Naive thymus-derived CD4-positive, alpha-beta T cell (primary cell): ENCODE measurements around the gene CDHR1. TPM values are rescaled to one million over a fixed set of nuclear protein-coding genes. Genes with fewer than 3 reads are reported as not detected.

Experiments
- ATAC-seq: fragments of 150-1000 bp; cut with Tn5 transposase; 2 replicates; pipeline ENCODE4 v1.10.0; 2021; ENCODE audit warnings: mild to moderate bottlenecking, moderate library complexity
- CTCF ChIA-PET: fragments of 350-600 bp; sonication (Branson Sonifier 250); formaldehyde crosslinking; loops from one replicate; lab custom pipeline; 2021; ENCODE audit warnings: antibody characterized with exemption; lab: Charles Lee
- POLR2A ChIA-PET: fragments of 350-600 bp; sonication (Branson Sonifier 250); formaldehyde crosslinking; loops from one replicate; lab custom pipeline; 2021; ENCODE audit warnings: antibody characterized with exemption, inconsistent platforms; lab: Charles Lee
- DNase-seq, 9 donors: peaks; one replicate each; pipeline versions ENCODE4 v3.0.0 to v3.0.0-alpha.2; 2020 to 2022; ENCODE audit warnings: mixed read lengths in 1 of 9
- H3K27ac ChIP-seq: one replicate; pipeline ENCODE4 v1.7.0; 2013; ENCODE audit warnings: mild to moderate bottlenecking, low read depth, low read length, moderate library complexity
- H3K27me3 ChIP-seq, 2 donors: one replicate each; pipeline ENCODE4 v1.7.0; 2013; ENCODE audit warnings: low read length in 2 of 2, mild to moderate bottlenecking in 2 of 2, moderate library complexity in 2 of 2; ENCODE audit not compliant: control insufficient read depth in 2 of 2, insufficient read depth in 2 of 2
- H3K36me3 ChIP-seq, 3 experiments: 1 replicate in 2 of 3; 2 replicates in 1 of 3; pipeline ENCODE4 v1.7.0; 2013; ENCODE audit warnings: low read length in 3 of 3, mild to moderate bottlenecking in 3 of 3, moderate library complexity in 1 of 3; ENCODE audit not compliant: insufficient read depth in 3 of 3, control insufficient read depth in 2 of 3
- H3K4me1 ChIP-seq, 2 donors: one replicate each; pipeline ENCODE4 v1.7.0; 2013; ENCODE audit warnings: low read length in 2 of 2, mild to moderate bottlenecking in 2 of 2, moderate library complexity in 1 of 2; ENCODE audit not compliant: control insufficient read depth in 2 of 2, insufficient read depth in 2 of 2
- H3K4me3 ChIP-seq: 2 replicates; pipeline ENCODE4 v1.7.0; 2013; ENCODE audit warnings: mild to moderate bottlenecking, low read length
- H3K9me3 ChIP-seq, 3 experiments: 1 replicate in 2 of 3; 2 replicates in 1 of 3; pipeline ENCODE4 v1.7.0; 2013; ENCODE audit warnings: low read length in 3 of 3; ENCODE audit not compliant: control insufficient read depth in 2 of 3
- H3K27ac Mint-ChIP-seq, 9 donors: one replicate each; pipeline ENCODE4 v1.8.0; 2020 to 2022; ENCODE audit warnings: mixed read lengths in 9 of 9, mild to moderate bottlenecking in 8 of 9, moderate library complexity in 5 of 9, inconsistent platforms in 2 of 9
- H3K27me3 Mint-ChIP-seq, 5 donors: one replicate each; pipeline ENCODE4 v1.8.0; 2021 to 2022; ENCODE audit warnings: mixed read lengths in 5 of 5, mild to moderate bottlenecking in 1 of 5
- H3K36me3 Mint-ChIP-seq, 5 donors: one replicate each; pipeline ENCODE4 v1.8.0; 2020 to 2022; ENCODE audit warnings: mixed read lengths in 5 of 5, mild to moderate bottlenecking in 3 of 5, inconsistent platforms in 1 of 5
- H3K4me1 Mint-ChIP-seq, 7 donors: one replicate each; pipeline ENCODE4 v1.8.0; 2020 to 2022; ENCODE audit warnings: mixed read lengths in 7 of 7, mild to moderate bottlenecking in 3 of 7, inconsistent platforms in 1 of 7
- H3K4me3 Mint-ChIP-seq, 10 donors: one replicate each; pipeline ENCODE4 v1.8.0; 2020 to 2022; ENCODE audit warnings: mild to moderate bottlenecking in 10 of 10, mixed read lengths in 10 of 10, moderate library complexity in 6 of 10, inconsistent platforms in 2 of 10
- H3K9me3 Mint-ChIP-seq, 11 donors: one replicate each; pipeline ENCODE4 v1.8.0; 2020 to 2022; ENCODE audit warnings: mixed read lengths in 11 of 11, mild to moderate bottlenecking in 4 of 11, inconsistent platforms in 1 of 11, moderate library complexity in 1 of 11
- intact Hi-C, 2 donors: fragments of 100-400 bp; cut with micrococcal nuclease; formaldehyde crosslinking; loops; one replicate each; pipeline ENCODE4 v1.15.1; 2023
- polyA plus RNA-seq, 2 donors: library from polyadenylated mRNA; unstranded; fragments of 300-500 nt; fragmentation: Illumina TruSeq; gene quantifications; one replicate each; pipeline ENCODE4 v1.2.3, GENCODE V29; 2021
- total RNA-seq, 6 experiments: library from RNA in 5 of 6; stranded (reverse) in 5 of 6; gene quantifications; 1 replicate in 5 of 6; 2 replicates in 1 of 6; pipeline ENCODE4 v1.2.3 and lab custom pipeline; 2021 to 2026

CDHR1 gene
- total and polyA plus RNA-seq, 7 experiments from 2014 or later, result 0.15 to 1.6 (median 0.30) TPM; not detected in 2

DNA sequence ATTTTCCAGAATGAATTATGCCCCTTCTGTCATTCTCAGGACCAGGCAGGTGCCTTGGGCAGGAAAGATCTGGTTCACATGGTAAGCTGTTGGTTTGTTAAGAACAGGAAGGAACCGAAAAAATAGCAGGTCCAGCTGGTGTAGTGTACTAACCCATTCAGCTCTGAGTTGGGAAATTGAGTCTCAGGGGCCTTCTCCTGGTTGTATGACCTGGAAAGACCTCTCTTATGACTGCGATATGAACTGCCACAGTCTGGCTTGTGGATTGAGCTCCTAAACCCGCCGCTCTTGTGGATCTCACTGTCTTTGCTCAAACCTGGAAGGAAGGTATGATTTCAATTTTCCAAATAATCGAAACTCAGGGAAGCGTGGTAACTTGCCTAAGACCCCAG is 42.5 kb downstream of the CDHR1 start:
- ATAC-seq (no peak), DNase-seq (no peak)
- Mint-ChIP-seq H3K36me3 (no peaks in the 10 kb centered on the region), H3K9me3 (no peaks in the 10 kb centered on the region), H3K27me3 (peaks cover 5 to 32% (median 20%) of the 10 kb centered on the region in 5 donors), H3K4me1 (no peaks in the 10 kb centered on the region), H3K4me3 (no peak overlapping the region), H3K27ac (peak overlapping the region in 1 of 9 donors; percentile 2)
- ChIA-PET CTCF (no interaction called here), POLR2A (no interaction called here)
- no peak overlapping the region for H3K27ac ChIP-seq
- H3K36me3 ChIP-seq, result no peaks in the 10 kb centered on the region
- no peaks in the 10 kb centered on the region for H3K9me3 ChIP-seq
- no peaks in the 10 kb centered on the region for H3K27me3 ChIP-seq
- H3K4me3 ChIP-seq, result no peak overlapping the region
- intact Hi-C loops, result no loop called here
- no peaks in the 10 kb centered on the region for H3K4me1 ChIP-seq

GRCh38 chr10:84237199-84238051 is 43.1 kb downstream of the CDHR1 start:
- intact Hi-C loops, result no loop called here
- Histone ChIP-seq H3K4me3 (no peak overlapping the region), H3K9me3 (no peaks in the 10 kb centered on the region), H3K27ac (no peak overlapping the region), H3K4me1 (no peaks in the 10 kb centered on the region), H3K27me3 (no peaks in the 10 kb centered on the region), H3K36me3 (no peaks in the 10 kb centered on the region)
- Mint-ChIP-seq H3K4me3 (no peak overlapping the region), H3K27ac (no peak overlapping the region), H3K4me1 (no peaks in the 10 kb centered on the region), H3K9me3 (no peaks in the 10 kb centered on the region), H3K36me3 (no peaks in the 10 kb centered on the region), H3K27me3 (peaks cover 5 to 32% (median 20%) of the 10 kb centered on the region in 5 donors)
- ChIA-PET CTCF (no interaction called here), POLR2A (no interaction called here)
- ATAC-seq (no peak), DNase-seq (no peak)

DNA sequence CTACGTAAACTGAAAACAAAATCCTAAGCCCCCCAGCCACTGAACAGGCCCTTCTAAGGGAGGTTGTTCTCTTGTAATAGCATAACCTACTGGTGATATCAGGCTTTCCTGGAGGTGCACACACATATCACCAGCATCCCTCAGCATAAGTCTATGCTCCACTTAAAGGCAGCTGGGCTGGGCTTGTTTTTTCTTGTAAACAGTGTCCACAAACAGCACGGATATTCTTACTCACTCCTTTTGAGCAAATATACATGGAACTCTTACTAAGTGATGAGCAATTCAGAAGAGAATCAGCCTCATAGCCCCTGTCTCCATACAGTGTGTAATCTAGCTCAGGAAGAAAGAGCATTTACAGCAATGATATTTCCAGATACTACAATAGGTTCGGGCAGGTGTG is 44.6 kb downstream of the CDHR1 start:
- H3K36me3 Mint-ChIP-seq, result no peaks in the 10 kb centered on the region
- CTCF ChIA-PET, result interaction anchor here (1.4 kb wide), 1 partner anchor 299 kb away, joined by 3 read pairs; no protein-coding TSS in a partner anchor
- H3K27me3 Mint-ChIP-seq, result peaks cover 5 to 32% (median 20%) of the 10 kb centered on the region in 5 donors

DNA sequence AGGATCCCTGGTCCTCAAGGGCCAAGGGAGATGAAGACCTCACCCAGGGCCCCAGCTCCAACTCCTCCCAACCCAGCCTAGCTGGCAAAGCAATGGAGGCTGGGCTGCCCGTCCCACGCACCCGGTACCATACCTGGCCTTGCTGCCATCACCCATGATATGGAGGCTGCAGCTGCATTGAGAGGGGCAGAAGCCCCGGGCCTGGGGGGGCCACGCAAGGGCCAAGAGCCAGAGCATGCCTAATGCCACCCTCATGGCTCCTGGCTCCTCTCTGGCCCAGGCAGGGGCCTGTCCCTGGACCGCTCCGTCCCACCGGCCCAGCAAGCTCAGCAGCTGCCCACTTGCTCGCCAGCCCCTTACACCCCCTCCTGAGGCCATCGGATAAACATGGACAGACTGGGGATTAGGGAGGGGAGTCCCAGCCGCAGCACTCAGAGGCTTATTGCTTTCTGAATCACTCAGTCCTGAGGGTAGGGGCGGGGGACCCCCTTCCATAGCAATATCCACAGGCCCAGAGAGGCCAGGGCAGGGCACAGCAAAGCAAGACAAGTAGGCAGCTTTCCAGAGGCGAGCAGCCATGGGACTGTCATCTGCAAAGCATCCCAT is 47.0 kb downstream of the CDHR1 start, which contains the start of gene LRIT1:
TSS of gene LRIT1 (minus strand) at position 362 of the 606 bp plus-strand sequence. CDS start at position 255, 107 bp downstream.
- ChIA-PET CTCF (no interaction called here), POLR2A (no interaction called here)
- H3K27ac Mint-ChIP-seq, result peak within 1 kb of the TSS in 1 of 9 donors; percentile 15
- ATAC-seq (no peak), DNase-seq (no peak)
- Histone ChIP-seq H3K4me1 (no peaks in the 10 kb centered on the region), H3K36me3 (no peaks in the 10 kb centered on the region), H3K27me3 (no peaks in the 10 kb centered on the region), H3K27ac (no peak within 1 kb of the TSS), H3K4me3 (no peak within 1 kb of the TSS), H3K9me3 (no peaks in the 10 kb centered on the region)
- no peaks in the 10 kb centered on the region for H3K36me3 Mint-ChIP-seq
- no peaks in the 10 kb centered on the region for H3K4me1 Mint-ChIP-seq
- intact Hi-C loops, result no loop called here
- no peak within 1 kb of the TSS for H3K4me3 Mint-ChIP-seq
- peaks cover 5 to 25% (median 13%) of the 10 kb centered on the region in 5 donors for H3K27me3 Mint-ChIP-seq
- H3K9me3 Mint-ChIP-seq, result no peaks in the 10 kb centered on the region

More for the DNA sequence above, 44.6 kb downstream of the CDHR1 start:
- H3K27me3 ChIP-seq, result no peaks in the 10 kb centered on the region
- no peak for DNase-seq
- no peak overlapping the region for H3K27ac Mint-ChIP-seq
- H3K4me1 Mint-ChIP-seq, result no peaks in the 10 kb centered on the region
- no peak for ATAC-seq
- no peak overlapping the region for H3K4me3 ChIP-seq
- no peak overlapping the region for H3K4me3 Mint-ChIP-seq
- no peaks in the 10 kb centered on the region for H3K36me3 ChIP-seq
- H3K27ac ChIP-seq, result no peak overlapping the region
- no peaks in the 10 kb centered on the region for H3K4me1 ChIP-seq
- intact Hi-C loops, result no loop called here
- no peaks in the 10 kb centered on the region for H3K9me3 ChIP-seq
- POLR2A ChIA-PET, result no interaction called here
- H3K9me3 Mint-ChIP-seq, result no peaks in the 10 kb centered on the region

DNA sequence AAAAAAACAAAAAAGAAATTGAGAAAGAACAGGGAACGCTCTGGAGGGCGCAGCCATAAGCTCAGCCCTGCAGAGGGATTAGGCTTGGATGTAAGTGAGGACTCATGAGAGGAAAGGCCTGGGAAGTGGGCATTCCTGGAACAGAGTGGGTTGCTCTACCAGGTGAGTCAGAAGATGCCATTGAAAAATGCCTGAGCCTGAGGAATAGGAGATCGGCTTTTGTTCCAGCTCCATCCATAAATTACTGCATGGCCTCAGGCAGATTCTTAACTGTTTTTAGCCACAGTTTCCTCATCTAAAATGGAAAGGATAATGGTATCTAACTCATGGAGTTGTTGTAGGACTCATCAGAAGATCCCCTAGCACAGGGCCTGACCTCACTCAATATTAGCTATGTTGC is 49.4 kb downstream of the CDHR1 start:
- Histone ChIP-seq H3K9me3 (no peaks in the 10 kb centered on the region), H3K4me1 (no peaks in the 10 kb centered on the region), H3K27ac (no peak overlapping the region), H3K27me3 (no peaks in the 10 kb centered on the region), H3K4me3 (no peak overlapping the region), H3K36me3 (no peaks in the 10 kb centered on the region)
- no peak for ATAC-seq
- Mint-ChIP-seq H3K9me3 (no peaks in the 10 kb centered on the region), H3K36me3 (no peaks in the 10 kb centered on the region), H3K4me3 (no peak overlapping the region), H3K27ac (no peak overlapping the region), H3K4me1 (no peaks in the 10 kb centered on the region), H3K27me3 (peaks cover 0 to 8% (median 7%) of the 10 kb centered on the region in 5 donors)
- intact Hi-C loops, result no loop called here
- ChIA-PET POLR2A (no interaction called here), CTCF (no interaction called here)
- no peak for DNase-seq

GRCh38 chr10:84244651-84245270 is 50.4 kb downstream of the CDHR1 start, which contains the start of gene RGR:
RGR (plus strand) TSS chr10:84245053; CDS start chr10:84245091, 38 bp downstream.
- DNase-seq (no peak), ATAC-seq (no peak)
- no peaks in the 10 kb centered on the region for H3K9me3 Mint-ChIP-seq
- H3K36me3 Mint-ChIP-seq, result no peaks in the 10 kb centered on the region
- Histone ChIP-seq H3K9me3 (no peaks in the 10 kb centered on the region), H3K4me1 (no peaks in the 10 kb centered on the region), H3K36me3 (no peaks in the 10 kb centered on the region), H3K4me3 (no peak within 1 kb of the TSS), H3K27me3 (no peaks in the 10 kb centered on the region), H3K27ac (no peak within 1 kb of the TSS)
- ChIA-PET POLR2A (no interaction called here), CTCF (interaction anchor here (0.6 to 1.0 kb wide), 2 partner anchors 12 to 124 kb away, joined by 4 read pairs; no protein-coding TSS in a partner anchor)
- H3K27ac Mint-ChIP-seq, result no peak within 1 kb of the TSS
- intact Hi-C loops, result no loop called here
- H3K4me3 Mint-ChIP-seq, result no peak within 1 kb of the TSS
- peaks cover 0 to 8% (median under 1%) of the 10 kb centered on the region in 5 donors for H3K27me3 Mint-ChIP-seq
- H3K4me1 Mint-ChIP-seq, result no peaks in the 10 kb centered on the region
